GM12878 (cell line): Measurements from ENCODE around the gene IRF8. TPM values are rescaled to one million over a fixed set of nuclear protein-coding genes. Genes with fewer than 3 reads are reported as not detected.

ENCODE experiments used
- BHLHE40 ChIP-seq, 2 experiments: fragments of 450-650 bp in 1 of 2; IDR thresholded peaks; 2 replicates each; pipeline ENCODE4 v1.6.1; 2011 to 2017; ENCODE audit warnings: low read depth in 2 of 2, borderline replicate concordance in 1 of 2, improper control_type of control experiment in 1 of 2, low read length in 1 of 2, mild to moderate bottlenecking in 1 of 2
- EGR1 ChIP-seq, 2 experiments: IDR thresholded peaks; 1 replicate in 1 of 2; 2 replicates in 1 of 2; pipeline ENCODE4 v1.6.1; 2011 to 2012; ENCODE audit warnings: low read depth in 2 of 2, low read length in 2 of 2, borderline replicate concordance in 1 of 2, mild to moderate bottlenecking in 1 of 2, moderate library complexity in 1 of 2
- FOXM1 ChIP-seq: IDR thresholded peaks from 2 replicates; pipeline ENCODE4 v1.6.1; 2012; ENCODE audit warnings: low read depth, mild to moderate bottlenecking, inconsistent platforms, low read length, moderate library complexity
- IRF4 ChIP-seq: IDR thresholded peaks from 2 replicates; pipeline ENCODE4 v1.6.1; 2011; ENCODE audit warnings: low read depth, low read length
- JUND ChIP-seq: IDR thresholded peaks from 2 replicates; pipeline ENCODE4 v1.6.1; 2012; ENCODE audit warnings: low read depth, mild to moderate bottlenecking, low read length, improper control_type of control experiment, moderate library complexity
- KDM1A ChIP-seq: fragments of 200-600 bp; sonication (generic); IDR thresholded peaks from 2 replicates; pipeline ENCODE4 v1.6.1; 2016; ENCODE audit warnings: borderline replicate concordance
- KLF5 ChIP-seq: fragments of 450-650 bp; IDR thresholded peaks from 2 replicates; pipeline ENCODE4 v1.6.1; 2014; ENCODE audit warnings: mild to moderate bottlenecking; ENCODE audit not compliant: partially characterized antibody
- MTA2 ChIP-seq: fragments of 450-650 bp; IDR thresholded peaks from 2 replicates; pipeline ENCODE4 v1.6.1; 2016; ENCODE audit warnings: low read depth, mild to moderate bottlenecking, moderate library complexity
- NFIC ChIP-seq: IDR thresholded peaks from 2 replicates; pipeline ENCODE4 v1.6.1; 2012; ENCODE audit warnings: low read depth, mild to moderate bottlenecking, inconsistent platforms, low read length, moderate library complexity
- NFXL1 ChIP-seq: fragments of 450-650 bp; IDR thresholded peaks from 2 replicates; pipeline ENCODE4 v1.6.1; 2017; ENCODE audit warnings: antibody characterized with exemption, mild to moderate bottlenecking, borderline replicate concordance
- NFYB ChIP-seq: IDR thresholded peaks from 2 replicates; pipeline ENCODE4 v1.6.1; 2011; ENCODE audit warnings: low read depth, mild to moderate bottlenecking, low read length, improper control_type of control experiment, moderate library complexity; ENCODE audit not compliant: insufficient read depth
- NR2C1 ChIP-seq: fragments of 450-650 bp; IDR thresholded peaks from 2 replicates; pipeline ENCODE4 v1.6.1; 2017; ENCODE audit warnings: antibody characterized with exemption, mild to moderate bottlenecking, moderate library complexity
- NR2F1 ChIP-seq: fragments of 450-650 bp; conservative IDR thresholded peaks from 2 replicates; pipeline ENCODE4 v1.6.1; 2017; ENCODE audit warnings: mild to moderate bottlenecking
- PML ChIP-seq: IDR thresholded peaks from 2 replicates; pipeline ENCODE4 v1.6.1; 2012; ENCODE audit warnings: low read length, inconsistent platforms
- POLR2AphosphoS2 ChIP-seq: IDR thresholded peaks from 2 replicates; pipeline ENCODE4 v1.6.1; 2011; ENCODE audit warnings: low read depth, mild to moderate bottlenecking, low read length, improper control_type of control experiment, moderate library complexity
- POU2F2 ChIP-seq: IDR thresholded peaks from 3 replicates; pipeline ENCODE4 v1.6.1; 2011; ENCODE audit warnings: low read depth, mild to moderate bottlenecking, low read length, borderline replicate concordance
- SMAD1 ChIP-seq: fragments of 450-650 bp; IDR thresholded peaks from 2 replicates; pipeline ENCODE4 v1.6.1; 2018; ENCODE audit warnings: mild to moderate bottlenecking, low read depth; ENCODE audit not compliant: partially characterized antibody
- SMAD5 ChIP-seq: IDR thresholded peaks from 2 replicates; pipeline ENCODE4 v1.6.1; 2016; ENCODE audit warnings: antibody characterized with exemption, low read depth
- SMC3 ChIP-seq: IDR thresholded peaks from 2 replicates; pipeline ENCODE4 v1.6.1; 2011; ENCODE audit warnings: low read length, improper control_type of control experiment, borderline replicate concordance
- SREBF2 ChIP-seq: IDR thresholded peaks from 2 replicates; pipeline ENCODE4 v1.6.1; 2012; ENCODE audit warnings: mild to moderate bottlenecking, low read length
- TBL1XR1 ChIP-seq: IDR thresholded peaks from 2 replicates; pipeline ENCODE4 v1.6.1; 2012; ENCODE audit warnings: low read depth, low read length, improper control_type of control experiment
- ZBED1 ChIP-seq: IDR thresholded peaks from 2 replicates; pipeline ENCODE4 v1.6.1; 2016; ENCODE audit warnings: borderline replicate concordance
- ZNF207 ChIP-seq: fragments of 450-650 bp; IDR thresholded peaks from 2 replicates; pipeline ENCODE4 v1.6.1; 2014; ENCODE audit warnings: antibody characterized with exemption, mild to moderate bottlenecking, borderline replicate concordance
- ZNF24 ChIP-seq: fragments of 450-650 bp; IDR thresholded peaks from 2 replicates; pipeline ENCODE4 v1.6.1; 2017; ENCODE audit warnings: antibody characterized with exemption, mild to moderate bottlenecking
- polyA plus RNA-seq, 11 experiments: library from polyadenylated mRNA; depleted of rRNA in 4 of 11; unstranded in 6 of 11; stranded (reverse) in 5 of 11; fragments of >200 nt; fragmentation: Nextera tagmentation in 4 of 11; fragmentation: Illumina TruSeq in 1 of 11; extraction: Ambion mirVana in 4 of 11; extraction: Trizol in 1 of 11; gene quantifications; 1 replicate in 1 of 11; 2 replicates in 10 of 11; pipeline versions ENCODE4 v1.2.1 to v1.2.3, GENCODE V29; 2011 to 2016; ENCODE audit warnings: inconsistent platforms in 2 of 11, missing spikeins in 2 of 11, low read depth in 1 of 11
- total RNA-seq, 4 experiments: library from RNA; depleted of rRNA in 3 of 4; stranded (reverse); fragments of >200 nt in 3 of 4; fragmentation: Illumina TruSeq in 1 of 4; extraction: Trizol in 1 of 4; gene quantifications; 2 replicates each; pipeline versions ENCODE4 v1.2.1 to v1.2.3, GENCODE V29; 2013 to 2021
- TF ChIP-seq, protein P1 (sequence below): fragments of 150-350 bp; IDR thresholded peaks from 2 replicates; pipeline ENCODE4 v1.6.1; 2014; ENCODE audit warnings: mild to moderate bottlenecking, low read depth, low read length
- TF ChIP-seq, protein P2 (sequence below): IDR thresholded peaks from 2 replicates; pipeline ENCODE4 v1.6.1; 2011; ENCODE audit warnings: borderline replicate concordance, low read depth, mild to moderate bottlenecking, moderate library complexity, low read length; ENCODE audit not compliant: insufficient read depth, poor library complexity, severe bottlenecking
- TF ChIP-seq, protein P3 (sequence below): fragments of 450-650 bp; IDR thresholded peaks from 2 replicates; pipeline ENCODE4 v1.6.1; 2017; ENCODE audit warnings: low read depth, mild to moderate bottlenecking, moderate library complexity

The IRF8 gene
- total and polyA plus RNA-seq, 10 of the 15 experiments (the other 5 are each of a cell fraction or from before 2014, with no cell fraction given): 17.1 to 237 (median 172) TPM

DNA sequence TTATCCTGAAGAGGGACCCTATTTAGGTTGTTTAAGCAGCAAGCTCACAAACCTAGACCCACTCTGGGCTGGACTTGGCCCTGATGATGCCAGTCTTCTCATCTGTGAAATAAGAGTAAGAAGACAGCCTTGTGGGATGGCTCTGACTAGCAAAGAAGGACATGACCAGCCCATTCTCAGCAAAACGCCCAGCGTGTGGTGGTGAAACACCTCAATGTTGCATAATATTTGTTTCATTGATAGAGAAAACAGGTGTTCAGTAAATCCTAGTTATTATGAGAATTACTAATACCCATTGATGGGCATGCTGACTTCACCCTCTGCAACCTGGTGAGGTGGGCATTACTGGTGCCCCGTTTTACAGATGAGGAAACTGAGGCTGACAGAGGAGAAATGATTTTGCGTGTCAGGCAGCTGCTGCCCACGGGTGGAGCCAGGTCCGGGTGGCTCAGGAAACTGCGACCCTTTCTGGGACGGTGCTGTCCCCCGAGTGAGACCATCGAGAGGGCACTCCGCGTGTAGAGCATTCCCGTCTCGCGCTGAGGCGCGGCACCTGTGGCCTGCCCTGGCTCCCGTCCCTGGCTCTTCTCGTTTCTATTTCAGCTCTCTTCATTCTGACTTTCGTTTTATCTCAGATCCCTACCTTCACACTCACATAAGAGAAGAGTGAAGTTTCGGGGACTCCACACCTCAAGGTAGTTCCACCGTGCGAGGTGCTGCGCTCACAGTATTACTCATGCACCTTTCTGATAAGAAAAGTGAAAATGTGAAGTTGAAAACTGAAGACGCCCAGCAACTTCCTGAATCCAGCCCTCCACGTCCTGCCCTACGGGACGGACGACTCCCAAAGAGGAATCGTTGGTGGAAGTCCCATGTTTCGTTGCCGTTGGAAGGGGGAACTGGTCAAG is 48.5 kb downstream of the IRF8 start (continued):
- TF ChIP-seq SMAD5 (no peak), TBL1XR1 (peak; percentile 79), NR2C1 (no peak), ZNF24 (0 out of 2 replicates have a peak, but pooled peaks have one; percentile 47), ZNF207 (0 out of 2 replicates have a peak, but pooled peaks have one; percentile 31), NFXL1 (no peak), JUND (peak; percentile 68; the same call in 1 of the 2 replicates), NR2F1 (0 out of 2 replicates have a peak, but pooled peaks have one; percentile 40), KLF5 (no peak), KDM1A (no peak), EGR1 (IDR thresholded peaks at IDR 0.05; ENCODE audit: borderline replicate concordance in 1 of 2, low read depth in 2 of 2, low read length in 2 of 2) (peak in 1 of 2 experiments; percentile 51; a peak in 1 of 3 replicates), PML (no peak), FOXM1 (no peak), ZBED1 (no peak; the same call in 1 of the 2 replicates), SMC3 (no peak), MTA2 (peak; percentile 82; the same call in 1 of the 2 replicates), POU2F2 (no peak), SREBF2 (no peak), POLR2AphosphoS2 (no peak), SMAD1 (no peak), NFIC (no peak), BHLHE40 (IDR thresholded peaks at IDR 0.05; ENCODE audit: borderline replicate concordance in 1 of 2, low read depth in 2 of 2, low read length in 1 of 2) (peak; percentile 67 to 69; a peak in 2 of 4 replicates), IRF4 (peak; percentile 75), NFYB (no peak)
- TF ChIP-seq, protein P1, sequence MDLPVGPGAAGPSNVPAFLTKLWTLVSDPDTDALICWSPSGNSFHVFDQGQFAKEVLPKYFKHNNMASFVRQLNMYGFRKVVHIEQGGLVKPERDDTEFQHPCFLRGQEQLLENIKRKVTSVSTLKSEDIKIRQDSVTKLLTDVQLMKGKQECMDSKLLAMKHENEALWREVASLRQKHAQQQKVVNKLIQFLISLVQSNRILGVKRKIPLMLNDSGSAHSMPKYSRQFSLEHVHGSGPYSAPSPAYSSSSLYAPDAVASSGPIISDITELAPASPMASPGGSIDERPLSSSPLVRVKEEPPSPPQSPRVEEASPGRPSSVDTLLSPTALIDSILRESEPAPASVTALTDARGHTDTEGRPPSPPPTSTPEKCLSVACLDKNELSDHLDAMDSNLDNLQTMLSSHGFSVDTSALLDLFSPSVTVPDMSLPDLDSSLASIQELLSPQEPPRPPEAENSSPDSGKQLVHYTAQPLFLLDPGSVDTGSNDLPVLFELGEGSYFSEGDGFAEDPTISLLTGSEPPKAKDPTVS: no peak
- TF ChIP-seq, protein P2, sequence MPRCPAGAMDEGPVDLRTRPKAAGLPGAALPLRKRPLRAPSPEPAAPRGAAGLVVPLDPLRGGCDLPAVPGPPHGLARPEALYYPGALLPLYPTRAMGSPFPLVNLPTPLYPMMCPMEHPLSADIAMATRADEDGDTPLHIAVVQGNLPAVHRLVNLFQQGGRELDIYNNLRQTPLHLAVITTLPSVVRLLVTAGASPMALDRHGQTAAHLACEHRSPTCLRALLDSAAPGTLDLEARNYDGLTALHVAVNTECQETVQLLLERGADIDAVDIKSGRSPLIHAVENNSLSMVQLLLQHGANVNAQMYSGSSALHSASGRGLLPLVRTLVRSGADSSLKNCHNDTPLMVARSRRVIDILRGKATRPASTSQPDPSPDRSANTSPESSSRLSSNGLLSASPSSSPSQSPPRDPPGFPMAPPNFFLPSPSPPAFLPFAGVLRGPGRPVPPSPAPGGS: peak; percentile 78
- TF ChIP-seq, protein P3, sequence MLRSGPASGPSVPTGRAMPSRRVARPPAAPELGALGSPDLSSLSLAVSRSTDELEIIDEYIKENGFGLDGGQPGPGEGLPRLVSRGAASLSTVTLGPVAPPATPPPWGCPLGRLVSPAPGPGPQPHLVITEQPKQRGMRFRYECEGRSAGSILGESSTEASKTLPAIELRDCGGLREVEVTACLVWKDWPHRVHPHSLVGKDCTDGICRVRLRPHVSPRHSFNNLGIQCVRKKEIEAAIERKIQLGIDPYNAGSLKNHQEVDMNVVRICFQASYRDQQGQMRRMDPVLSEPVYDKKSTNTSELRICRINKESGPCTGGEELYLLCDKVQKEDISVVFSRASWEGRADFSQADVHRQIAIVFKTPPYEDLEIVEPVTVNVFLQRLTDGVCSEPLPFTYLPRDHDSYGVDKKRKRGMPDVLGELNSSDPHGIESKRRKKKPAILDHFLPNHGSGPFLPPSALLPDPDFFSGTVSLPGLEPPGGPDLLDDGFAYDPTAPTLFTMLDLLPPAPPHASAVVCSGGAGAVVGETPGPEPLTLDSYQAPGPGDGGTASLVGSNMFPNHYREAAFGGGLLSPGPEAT: peak; percentile 88
